ENCODE data around the gene KY. TPM values are rescaled to one million over a fixed set of nuclear protein-coding genes. Genes with fewer than 3 reads are reported as not detected.
A peak's percentile ranks its signal among the peaks of the same experiment; 100 is the strongest.
"Not testable (repeated sequence)": the region's sequence is repeated elsewhere in the genome, so short reads cannot be mapped to it uniquely, and the experiment has no call there.

The KY gene
- total RNA-seq, 1 donor from 2014 or later = not detected

- no peak for DNase-seq (ENCODE audit: low read depth in 2 of 2)
Observed at GRCh38 chr3:134603480-134603879, 47.3 kb downstream of the KY start.

DNA sequence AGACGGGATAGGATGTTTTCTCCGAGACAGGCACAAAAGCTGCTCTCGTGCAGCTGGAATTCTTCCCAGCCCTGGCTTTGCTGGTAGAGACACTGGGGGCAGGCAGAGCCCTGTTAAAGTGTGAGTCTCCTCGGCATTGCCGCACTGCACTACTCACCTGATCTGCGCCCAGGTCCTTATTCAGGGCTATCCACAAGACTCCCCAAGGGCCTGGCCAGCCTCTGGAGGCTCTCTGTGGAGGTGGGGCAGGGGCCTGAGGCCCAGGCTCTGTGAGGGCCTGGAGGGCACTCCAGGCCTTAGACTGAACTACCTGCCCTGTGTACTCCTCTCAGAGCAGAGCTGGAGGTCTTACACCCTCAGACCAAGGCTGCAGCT is 48.4 kb downstream of the KY start:
- DNase-seq (ENCODE audit: low read depth in 2 of 2) = no peak

GRCh38 chr3:134601539-134602439 is 49.0 kb downstream of the KY start:
- DNase-seq (ENCODE audit: low read depth in 2 of 2) = peak in 1 of 2 donors; percentile 26

- peak in 1 of 2 donors; percentile 46 for DNase-seq (ENCODE audit: low read depth in 2 of 2)
Observed at GRCh38 chr3:134600685-134601463, 49.9 kb downstream of the KY start.

- no peak for DNase-seq (ENCODE audit: low read depth in 2 of 2)
Observed at GRCh38 chr3:134600206-134600605, 50.6 kb downstream of the KY start.

DNA sequence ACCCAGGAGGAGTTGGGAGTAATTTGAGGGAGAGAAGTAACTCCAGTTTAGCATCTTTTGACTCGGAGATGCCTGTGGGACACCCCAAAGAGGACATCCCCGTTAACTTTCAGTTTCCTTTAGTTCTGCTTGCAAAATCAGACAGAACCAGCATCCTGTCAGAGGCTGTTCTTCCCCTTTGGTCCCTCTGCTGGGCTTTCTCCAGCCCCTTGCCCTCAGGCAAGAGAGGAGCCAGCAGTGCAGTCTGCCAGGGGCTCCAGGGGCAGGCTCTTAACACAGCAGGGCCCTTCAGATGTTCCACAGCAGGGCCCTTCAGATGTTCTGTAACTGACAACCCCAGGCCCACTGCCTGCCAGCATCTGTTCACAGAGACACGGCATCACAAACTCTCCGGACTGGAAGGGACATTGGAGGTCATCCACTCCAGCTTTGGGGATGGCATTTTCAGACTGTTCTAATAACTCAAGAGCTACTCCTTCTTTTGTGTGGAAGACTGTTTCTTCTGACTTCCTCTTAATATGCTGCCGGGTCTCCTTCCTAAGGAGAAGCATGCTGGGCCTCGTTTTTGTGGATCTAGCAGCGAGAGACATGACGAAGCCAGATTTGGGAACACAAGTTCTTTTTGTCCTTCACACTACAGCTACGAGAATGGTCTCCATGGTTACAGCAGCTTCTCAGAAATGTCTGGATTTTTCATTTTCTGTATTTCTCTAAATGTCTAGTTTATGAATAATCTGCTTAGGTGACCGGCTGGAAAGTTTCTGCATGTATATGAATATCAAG is 51.9 kb downstream of the KY start:
- no peak for DNase-seq (ENCODE audit: low read depth in 2 of 2)

DNA sequence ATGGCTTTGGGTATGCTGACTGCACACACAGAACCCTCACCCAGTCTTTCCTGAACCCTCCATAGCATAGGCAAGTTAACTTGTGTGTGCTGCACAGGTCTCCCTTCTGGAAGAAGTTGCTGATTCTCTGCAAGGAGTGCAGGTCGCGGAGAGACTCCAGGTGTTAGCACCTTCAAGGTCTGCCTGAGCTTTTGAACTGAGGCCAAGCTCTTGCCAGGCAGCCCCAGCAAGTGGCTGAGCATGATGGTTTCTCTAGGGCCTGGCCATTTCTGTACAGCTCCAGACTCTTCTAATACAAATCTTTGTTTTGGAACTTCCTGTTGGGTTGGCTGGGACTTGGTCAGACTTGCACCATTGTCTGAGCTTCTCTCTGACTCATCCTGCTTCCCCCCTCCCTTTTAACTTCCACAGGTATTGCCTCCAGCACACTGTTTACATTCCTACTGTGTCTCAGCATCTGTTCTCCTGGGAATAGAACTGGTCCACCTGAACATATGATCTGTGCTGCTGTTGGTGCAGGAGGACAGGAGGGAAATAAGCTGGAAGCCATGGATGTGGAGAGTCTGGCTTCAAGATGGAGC is 53.3 kb downstream of the KY start:
- DNase-seq (ENCODE audit: low read depth in 2 of 2) = peak in 1 of 2 donors; percentile 28

- not testable (repeated sequence) for DNase-seq (ENCODE audit: low read depth in 2 of 2)
Observed at GRCh38 chr3:134594986-134595385, 55.8 kb downstream of the KY start.

GRCh38 chr3:134594331-134594741 is 56.5 kb downstream of the KY start:
- no peak for DNase-seq (ENCODE audit: low read depth in 2 of 2)

DNA sequence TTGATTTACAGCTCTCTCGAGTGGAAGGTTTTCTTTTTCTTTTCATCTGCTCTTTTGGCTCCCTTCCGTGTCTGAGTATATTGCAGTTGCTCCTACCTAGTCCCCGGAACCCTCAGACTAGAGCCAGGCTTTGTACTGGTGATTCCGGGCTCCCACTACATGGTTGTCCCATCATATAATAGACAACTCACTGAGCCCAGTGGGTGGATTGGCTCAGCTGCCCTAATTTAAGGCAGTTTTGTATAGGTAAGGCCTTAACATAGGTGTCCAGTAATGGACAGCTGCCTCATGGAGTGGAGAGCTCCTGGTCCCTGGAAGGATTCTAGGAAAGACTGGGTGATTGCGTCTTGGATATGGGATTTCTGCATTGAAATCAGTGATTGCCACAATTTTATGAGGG is 58.0 kb downstream of the KY start:
- DNase-seq (ENCODE audit: low read depth in 2 of 2) = no peak

- DNase-seq (ENCODE audit: low read depth in 2 of 2) = no peak
Observed at GRCh38 chr3:134590766-134591165, 60.1 kb downstream of the KY start.

DNA sequence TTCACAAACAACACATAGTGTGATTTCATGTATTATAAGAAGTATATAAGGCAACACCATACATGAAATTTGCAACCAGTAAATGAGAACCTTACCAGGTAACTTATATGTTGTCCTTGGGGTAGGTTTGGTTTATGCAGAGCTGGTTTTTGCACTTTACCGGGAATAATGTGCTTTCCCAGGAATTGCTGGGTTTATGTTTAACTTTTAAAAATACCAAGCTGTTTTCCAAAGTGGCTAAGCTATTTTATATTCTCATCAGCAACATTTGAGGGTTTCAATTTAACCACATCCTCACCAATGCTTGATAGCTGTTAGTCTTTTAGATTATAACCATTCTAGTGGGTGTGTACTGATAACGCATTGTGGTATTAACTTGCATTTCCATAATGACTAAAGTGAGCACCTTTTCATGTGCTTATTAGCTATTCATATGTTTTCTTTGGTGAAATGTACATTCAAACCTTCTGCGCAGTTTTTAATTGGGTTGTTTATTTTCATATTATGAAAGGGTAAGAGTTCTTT is 71.6 kb downstream of the KY start:
- no peak for DNase-seq (ENCODE audit: low read depth in 2 of 2)

DNA sequence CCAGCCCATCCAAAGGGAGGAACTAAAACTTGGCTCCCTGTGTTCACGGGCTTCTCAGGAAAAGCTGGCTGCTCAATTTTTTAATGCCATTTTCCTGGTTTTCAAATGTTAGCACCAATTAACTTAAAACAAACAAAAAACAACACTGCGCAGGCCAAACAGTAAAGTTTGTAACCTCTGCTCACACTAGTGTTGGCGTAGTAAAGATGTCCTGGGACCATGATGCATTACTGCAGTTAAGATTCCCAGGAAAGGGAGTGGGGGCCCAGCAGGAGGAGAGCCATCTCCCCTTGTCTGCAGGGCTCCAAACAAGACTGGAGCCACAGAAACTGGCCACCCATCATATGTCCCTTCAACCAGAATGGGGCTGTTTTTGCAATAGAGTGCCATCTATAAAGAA is 74.0 kb downstream of the KY start:
- DNase-seq (ENCODE audit: low read depth in 2 of 2) = no peak

DNA sequence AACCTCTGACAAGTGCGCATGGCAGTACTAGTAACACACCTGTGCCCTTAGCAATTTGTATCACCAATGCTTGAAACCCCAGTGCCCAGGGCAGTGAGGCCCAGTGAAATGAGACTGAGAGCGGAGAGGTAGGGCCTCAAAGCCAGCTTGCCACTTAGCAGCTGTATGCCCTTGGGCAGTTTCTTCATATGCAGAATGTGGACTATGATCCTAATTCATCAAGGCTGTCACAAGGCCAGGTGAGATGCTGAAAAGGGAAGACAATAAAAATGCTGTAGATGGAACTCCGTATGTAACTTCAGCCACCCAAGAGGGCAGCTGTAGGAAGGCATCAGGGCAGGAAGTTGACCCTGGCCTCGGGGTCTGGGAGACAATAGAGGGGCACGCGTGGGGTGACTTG is 74.4 kb downstream of the KY start:
- DNase-seq (ENCODE audit: low read depth in 2 of 2) = no peak

- DNase-seq (ENCODE audit: low read depth in 2 of 2) = not testable (repeated sequence)
Observed at GRCh38 chr3:134569899-134570298, 80.9 kb downstream of the KY start.

DNA sequence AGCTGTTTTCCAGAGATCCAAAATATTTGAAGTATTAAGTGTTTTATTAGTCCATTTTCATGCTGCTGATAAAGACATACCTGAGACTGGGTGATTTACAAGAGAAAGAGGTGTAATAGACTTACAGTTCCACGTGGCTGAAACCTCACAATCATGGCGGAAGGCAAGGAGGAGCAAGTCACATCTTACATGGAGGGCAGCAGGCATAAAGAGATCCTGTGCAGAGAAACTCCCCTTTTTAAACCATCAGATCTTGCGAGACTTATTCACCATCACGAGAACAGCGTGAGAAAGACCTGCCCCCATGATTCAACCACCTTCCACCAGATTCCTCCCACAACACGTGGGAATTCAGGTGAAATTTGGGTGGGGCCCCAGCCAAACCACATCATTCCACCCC is 82.0 kb downstream of the KY start:
- no peak for DNase-seq (ENCODE audit: low read depth in 2 of 2)

DNA sequence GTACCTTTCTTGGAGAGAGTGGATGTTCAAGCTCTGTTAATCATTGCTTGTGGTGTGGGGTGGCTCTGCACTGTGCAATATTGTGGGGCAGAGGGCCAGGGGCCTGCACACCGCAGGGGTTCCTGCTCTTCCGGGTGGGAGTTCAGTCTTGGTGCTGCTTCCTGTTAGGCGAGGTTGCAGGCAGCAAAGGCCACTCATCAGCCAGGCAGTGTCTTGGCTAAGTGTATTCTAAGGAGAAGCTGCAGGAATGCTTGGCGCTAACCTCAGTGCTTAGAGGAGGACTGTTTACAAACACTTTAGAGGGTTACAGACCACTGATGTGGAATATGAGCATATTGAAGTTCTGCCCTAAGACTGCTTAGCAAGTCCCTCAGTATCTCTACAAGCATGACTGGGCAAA is 83.2 kb downstream of the KY start:
- DNase-seq (ENCODE audit: low read depth in 2 of 2) = no peak

GRCh38 chr3:134564991-134565390 is 85.8 kb downstream of the KY start:
- DNase-seq (ENCODE audit: low read depth in 2 of 2) = no peak

- no peak for DNase-seq (ENCODE audit: low read depth in 2 of 2)
Observed at GRCh38 chr3:134563601-134564000, 87.2 kb downstream of the KY start.

GRCh38 chr3:134562055-134562454 is 88.8 kb downstream of the KY start:
- DNase-seq (ENCODE audit: low read depth in 2 of 2) = no peak

- DNase-seq (ENCODE audit: low read depth in 2 of 2) = no peak
Observed at GRCh38 chr3:134559591-134559990, 91.2 kb downstream of the KY start.
